Measurements from ENCODE around the gene UGT1A5.
A peak's percentile ranks its signal among the peaks of the same experiment; 100 is the strongest.
"Not testable (repeated sequence)": the region's sequence is repeated elsewhere in the genome, so short reads cannot be mapped to it uniquely, and the experiment has no call there.

UGT1A5 gene

GRCh38 chr2:233698740-233699139, 14.0 kb upstream of the UGT1A5 start:
- no peak for DNase-seq

- no peak for DNase-seq
Observed at GRCh38 chr2:233699424-233700027, 13.2 kb upstream of the UGT1A5 start.

GRCh38 chr2:233700028-233700635, 12.6 kb upstream of the UGT1A5 start:
- no peak for DNase-seq

DNA sequence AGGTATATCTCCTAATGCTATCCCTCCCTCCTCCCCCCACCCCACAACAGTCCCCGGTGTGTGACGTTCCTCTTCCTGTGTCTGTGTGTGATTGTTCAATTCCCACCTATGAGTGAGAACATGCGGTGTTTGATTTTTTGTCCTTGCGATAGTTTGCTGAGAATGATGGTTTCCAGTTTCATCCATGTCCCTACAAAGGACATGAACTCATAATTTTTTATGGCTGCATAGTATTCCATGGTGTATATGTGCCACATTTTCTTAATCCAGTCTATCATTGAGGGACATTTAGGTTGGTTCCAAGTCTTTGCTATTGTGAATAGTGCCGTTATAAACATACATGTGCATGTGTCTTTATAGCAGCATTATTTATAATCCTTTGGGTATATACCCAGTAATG, 11.9 kb upstream of the UGT1A5 start:
- DNase-seq = not testable (repeated sequence)

DNA sequence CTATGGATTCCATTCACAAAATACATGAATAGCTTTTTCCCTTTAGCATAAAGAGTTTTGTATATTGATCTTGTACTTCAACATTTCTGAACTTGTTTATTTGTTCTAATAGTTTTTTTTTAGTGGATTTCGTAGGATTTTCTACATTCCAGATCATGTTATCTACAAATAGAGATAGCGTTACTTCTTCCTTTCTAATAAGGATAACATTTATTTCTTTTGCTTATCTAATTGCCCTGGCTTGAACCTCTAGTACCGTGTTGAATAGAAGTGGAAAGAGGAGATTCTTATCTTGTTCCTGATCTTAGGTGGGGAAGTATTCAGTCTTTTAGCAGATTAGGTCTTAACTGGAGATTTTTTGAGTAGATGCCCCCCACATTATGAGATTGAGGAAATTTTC, 10.5 kb upstream of the UGT1A5 start:
- no peak for DNase-seq

DNA sequence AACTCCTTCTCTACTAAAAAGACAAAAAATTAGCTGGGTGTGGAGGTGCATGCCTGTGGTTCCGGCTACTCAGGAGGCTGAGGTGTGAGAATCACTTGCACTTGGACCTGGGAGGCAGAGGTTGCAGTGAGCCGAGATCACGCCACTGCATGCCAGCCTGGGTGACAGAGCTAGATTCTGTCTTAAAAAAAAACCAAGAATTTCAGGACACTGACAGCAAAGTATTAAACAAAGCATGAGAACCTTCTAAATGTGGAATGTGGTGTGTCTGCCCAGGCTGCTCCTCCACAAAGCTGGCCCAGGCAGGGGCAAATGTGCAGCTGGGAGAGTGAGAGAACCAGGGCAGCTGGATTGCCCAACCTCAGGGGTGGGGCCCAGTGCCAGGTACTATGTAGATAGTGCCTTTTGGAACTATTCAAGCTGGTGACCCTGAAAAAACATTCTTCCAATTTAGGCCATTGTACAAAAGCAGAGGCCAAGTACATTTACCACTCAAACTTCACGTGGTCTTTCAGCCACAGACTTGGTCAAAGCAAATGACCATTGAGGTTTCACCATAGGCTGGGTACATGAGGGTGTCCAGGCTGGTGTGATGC, 6.7 kb upstream of the UGT1A5 start:
- no peak for DNase-seq

DNA sequence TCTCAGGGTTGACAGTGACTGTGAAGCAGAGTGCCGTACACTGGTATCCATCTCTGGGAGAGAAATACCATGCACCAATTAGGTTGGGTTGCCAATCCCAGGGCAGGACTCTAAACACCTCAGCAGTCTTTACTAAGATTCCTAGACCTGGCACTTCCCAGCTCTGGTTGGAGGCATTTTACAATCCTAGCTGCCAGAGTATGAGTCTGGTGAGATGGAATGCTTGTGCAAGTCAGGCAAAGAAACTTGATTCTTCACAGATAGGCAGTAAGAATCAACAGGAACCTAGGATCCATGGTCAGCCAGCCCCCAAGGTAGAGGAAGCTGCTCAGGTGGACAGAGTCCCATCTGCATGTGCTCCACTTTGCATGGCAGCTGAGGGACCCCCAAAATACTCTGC, 6.0 kb upstream of the UGT1A5 start:
- no peak for DNase-seq

GRCh38 chr2:233707940-233708644, 4.6 kb upstream of the UGT1A5 start:
- DNase-seq = no peak

DNA sequence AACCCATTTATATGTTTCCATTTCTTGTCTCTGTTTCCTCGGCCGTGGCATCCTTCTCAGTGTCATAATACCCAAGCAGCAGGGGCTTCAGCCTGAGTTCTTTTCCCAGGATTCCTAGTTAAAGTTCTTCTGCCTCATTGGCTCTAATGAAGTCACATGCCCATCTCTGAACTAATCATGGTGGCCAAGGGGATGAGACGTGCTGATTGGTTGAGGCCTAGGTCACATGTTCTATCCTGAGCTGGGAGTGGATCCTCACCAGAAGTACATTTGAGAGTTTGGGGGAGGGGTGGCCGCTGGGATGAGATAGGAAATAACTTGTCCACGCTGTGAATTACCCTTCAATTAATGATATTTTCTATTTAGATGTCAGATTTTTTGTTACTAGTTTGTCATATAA, 3.8 kb upstream of the UGT1A5 start:
- no peak for DNase-seq

DNA sequence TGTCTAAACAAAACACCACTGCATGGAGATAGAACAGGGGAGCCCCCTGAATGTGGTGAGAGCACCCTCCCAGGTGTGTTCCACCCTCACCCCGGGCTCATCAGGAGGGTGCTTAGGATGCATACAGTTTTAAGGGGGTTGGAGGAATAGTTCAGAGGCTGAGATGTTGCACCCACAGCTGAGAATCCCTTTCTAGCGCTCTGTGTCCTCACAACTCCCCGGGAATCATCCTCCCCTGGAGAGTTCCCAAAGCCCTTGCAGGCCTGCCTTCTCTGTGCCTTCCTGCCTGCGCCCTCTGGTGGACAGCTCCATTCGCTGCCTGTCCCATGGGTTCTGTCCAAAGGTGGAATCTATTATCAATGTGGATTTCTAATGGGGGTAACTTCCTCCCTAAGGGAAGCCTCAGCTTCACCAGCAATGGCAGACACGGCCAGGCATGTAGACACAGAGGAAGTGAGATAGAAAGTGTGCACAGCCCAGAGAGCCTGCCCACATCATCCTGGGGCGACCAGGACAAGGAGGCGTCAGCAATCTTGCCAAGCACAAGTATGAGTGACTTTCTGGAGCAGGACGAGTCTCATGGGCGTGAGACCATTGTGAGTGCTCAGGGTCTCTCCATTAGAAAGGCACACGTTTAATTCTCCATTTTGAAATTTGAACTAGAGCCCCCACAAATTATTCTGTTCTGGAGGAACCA, 1.2 kb upstream of the UGT1A5 start:
- DNase-seq = peak; percentile 82

GRCh38 chr2:233713262-233713615, 532 bp downstream of the UGT1A5 start:
- no peak for DNase-seq

- DNase-seq = no peak
Observed at GRCh38 chr2:233714121-233714520, 1.4 kb downstream of the UGT1A5 start.

GRCh38 chr2:233718552-233718951, 5.8 kb downstream of the UGT1A5 start, which contains the start of gene UGT1A4:
Gene UGT1A4, plus strand, starts transcription at chr2:233718736. Its CDS starts 85 bp downstream, at chr2:233718821.
- no peak for DNase-seq

- no peak for DNase-seq
Observed at GRCh38 chr2:233728723-233729301, 16.1 kb downstream of the UGT1A5 start, which contains the start of gene UGT1A3. Gene UGT1A3, plus strand, starts transcription at chr2:233729042. Its CDS starts 85 bp downstream, at chr2:233729127.

- DNase-seq = not testable (repeated sequence)
Observed at GRCh38 chr2:233736868-233737653, 24.4 kb downstream of the UGT1A5 start.

- DNase-seq = no peak
Observed at GRCh38 chr2:233740870-233741269, 28.2 kb downstream of the UGT1A5 start.

- no peak for DNase-seq
Observed at GRCh38 chr2:233743464-233744259, 31.0 kb downstream of the UGT1A5 start.

DNA sequence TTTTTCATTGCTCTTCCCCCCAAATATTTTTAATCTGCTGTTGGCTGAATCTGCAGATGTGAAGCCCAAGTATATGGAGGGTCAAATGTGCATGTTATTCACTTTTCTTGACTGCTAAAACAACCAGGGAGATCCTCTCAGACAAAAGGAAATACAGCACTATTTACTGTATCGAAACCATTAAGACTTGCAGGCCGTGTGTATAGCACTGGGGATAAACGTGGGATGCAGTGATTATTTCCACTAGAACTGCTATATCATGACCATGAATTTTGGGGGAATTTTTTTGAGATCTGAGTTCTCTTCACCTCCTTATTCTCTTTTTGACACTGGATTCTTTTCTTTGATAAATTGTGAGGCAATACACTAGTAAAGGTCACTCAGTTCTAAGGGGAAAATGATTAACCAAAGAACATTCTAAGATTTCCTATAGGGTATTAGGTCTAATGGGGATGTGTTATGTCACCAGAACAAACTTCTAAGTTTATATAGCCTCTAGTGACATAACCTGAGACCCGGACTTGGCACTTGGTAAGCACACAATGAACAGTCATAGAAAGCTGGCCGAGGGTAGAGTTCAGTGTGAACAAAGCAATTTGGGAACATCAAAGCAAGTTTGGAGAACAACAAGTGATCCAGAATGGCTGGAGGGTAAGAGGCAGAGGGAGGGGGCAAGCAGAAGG, 32.5 kb downstream of the UGT1A5 start:
- no peak for DNase-seq

GRCh38 chr2:233745838-233746237, 33.1 kb downstream of the UGT1A5 start:
- DNase-seq = not testable (repeated sequence)

- DNase-seq = no peak
Observed at GRCh38 chr2:233746475-233747282, 34.0 kb downstream of the UGT1A5 start.

Data from stimulated activated CD4-positive, alpha-beta T cell treated with anti-CD3 and anti-CD28 coated beads, Interleukin-15, amount 100 ng/mL, for 24 hours (primary cell).